ENCODE data around the gene CUBN. TPM values are rescaled to one million over a fixed set of nuclear protein-coding genes. Genes with fewer than 3 reads are reported as not detected.

Gene CUBN
- total RNA-seq, 4 donors from 2014 or later, result 9.2 to 38.9 (median 25.4) TPM

DNA sequence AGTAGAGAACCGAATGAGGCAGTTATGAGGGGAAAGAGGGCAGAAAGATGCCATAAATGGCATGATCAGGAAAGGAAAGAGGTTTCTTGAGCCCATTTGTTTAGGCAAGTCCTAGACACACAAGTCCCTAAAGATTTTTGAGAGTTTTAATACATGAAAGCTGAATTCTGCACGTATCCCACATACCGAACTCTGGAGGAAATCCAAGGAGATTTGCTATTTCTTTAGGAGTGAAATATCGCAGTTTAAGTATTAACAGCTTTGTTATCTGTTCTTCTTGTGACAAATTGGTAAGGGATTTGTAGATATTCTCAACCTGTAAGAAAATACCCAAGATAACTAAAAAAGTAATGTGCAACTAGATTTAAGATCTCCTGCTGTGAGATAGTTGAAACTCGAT lies 23.7 kb upstream of the CUBN start:
- Histone ChIP-seq H3K36me3 (no peaks in the 10 kb centered on the region), H3K27me3 (no peaks in the 10 kb centered on the region), H3K4me1 (peaks cover 0 to 50% (median 0%) of the 10 kb centered on the region in 4 donors), H3K27ac (peak overlapping the region; percentile 41 to 82 (median 68)), H3K9me3 (no peaks in the 10 kb centered on the region), H3K4me3 (no peak overlapping the region)
- TF ChIP-seq, protein P1, sequence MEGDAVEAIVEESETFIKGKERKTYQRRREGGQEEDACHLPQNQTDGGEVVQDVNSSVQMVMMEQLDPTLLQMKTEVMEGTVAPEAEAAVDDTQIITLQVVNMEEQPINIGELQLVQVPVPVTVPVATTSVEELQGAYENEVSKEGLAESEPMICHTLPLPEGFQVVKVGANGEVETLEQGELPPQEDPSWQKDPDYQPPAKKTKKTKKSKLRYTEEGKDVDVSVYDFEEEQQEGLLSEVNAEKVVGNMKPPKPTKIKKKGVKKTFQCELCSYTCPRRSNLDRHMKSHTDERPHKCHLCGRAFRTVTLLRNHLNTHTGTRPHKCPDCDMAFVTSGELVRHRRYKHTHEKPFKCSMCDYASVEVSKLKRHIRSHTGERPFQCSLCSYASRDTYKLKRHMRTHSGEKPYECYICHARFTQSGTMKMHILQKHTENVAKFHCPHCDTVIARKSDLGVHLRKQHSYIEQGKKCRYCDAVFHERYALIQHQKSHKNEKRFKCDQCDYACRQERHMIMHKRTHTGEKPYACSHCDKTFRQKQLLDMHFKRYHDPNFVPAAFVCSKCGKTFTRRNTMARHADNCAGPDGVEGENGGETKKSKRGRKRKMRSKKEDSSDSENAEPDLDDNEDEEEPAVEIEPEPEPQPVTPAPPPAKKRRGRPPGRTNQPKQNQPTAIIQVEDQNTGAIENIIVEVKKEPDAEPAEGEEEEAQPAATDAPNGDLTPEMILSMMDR (IDR thresholded peaks at IDR 0.05), result no peak
- TF ChIP-seq EP300 (IDR thresholded peaks at IDR 0.05) (no peak), POLR2A (IDR thresholded peaks at IDR 0.05) (no peak)
- DNase-seq (ENCODE audit: low spot score in 2 of 2), result no peak
- WGBS, 2 donors, result 41 to 43% methylated on average over 5 of the region's 5 CpGs

GRCh38 chr10:17151716-17152115 lies 22.1 kb upstream of the CUBN start:
- WGBS, 2 donors, result 40 to 43% methylated on average over 1 of the region's 1 CpG

GRCh38 chr10:17147884-17148489 lies 18.4 kb upstream of the CUBN start:
- H3K36me3 ChIP-seq, result no peaks in the 10 kb centered on the region
- peaks cover 0 to 38% (median 0%) of the 10 kb centered on the region in 4 donors for H3K4me1 ChIP-seq
- H3K27me3 ChIP-seq, result no peaks in the 10 kb centered on the region
- TF ChIP-seq, protein P1 (IDR thresholded peaks at IDR 0.05), result no peak
- TF ChIP-seq EP300 (IDR thresholded peaks at IDR 0.05) (peak; percentile 50 to 92), POLR2A (IDR thresholded peaks at IDR 0.05) (peak in 1 of 2 donors; percentile 59)
- 43 to 49% methylated on average over 5 of the region's 5 CpGs for WGBS, 2 donors
- H3K27ac ChIP-seq, result peak overlapping the region; percentile 44 to 86 (median 68)
- H3K4me3 ChIP-seq, result peak overlapping the region in 2 of 4 donors; percentile 1 to 20
- no peaks in the 10 kb centered on the region for H3K9me3 ChIP-seq
- DNase-seq (ENCODE audit: low spot score in 2 of 2), result no peak

More at GRCh38 chr10:17151716-17152115, 22.1 kb upstream of the CUBN start:
- TF ChIP-seq EP300 (IDR thresholded peaks at IDR 0.05) (no peak), POLR2A (IDR thresholded peaks at IDR 0.05) (no peak)
- TF ChIP-seq, protein P1 (IDR thresholded peaks at IDR 0.05), result no peak
- H3K4me3 ChIP-seq, result no peak overlapping the region
- H3K4me1 ChIP-seq, result peaks cover 0 to 49% (median 0%) of the 10 kb centered on the region in 4 donors
- DNase-seq (ENCODE audit: low spot score in 2 of 2), result no peak
- H3K27ac ChIP-seq, result peak overlapping the region; percentile 41 to 82 (median 68)
- no peaks in the 10 kb centered on the region for H3K36me3 ChIP-seq
- H3K9me3 ChIP-seq, result no peaks in the 10 kb centered on the region
- no peaks in the 10 kb centered on the region for H3K27me3 ChIP-seq

- peaks cover 0 to 32% (median 0%) of the 10 kb centered on the region in 4 donors for H3K4me1 ChIP-seq
- 58 to 61% methylated on average over 3 of the region's 3 CpGs for WGBS, 2 donors
- no peak for DNase-seq (ENCODE audit: low spot score in 2 of 2)
- H3K27me3 ChIP-seq, result no peaks in the 10 kb centered on the region
- H3K4me3 ChIP-seq, result no peak overlapping the region
- H3K36me3 ChIP-seq, result no peaks in the 10 kb centered on the region
- TF ChIP-seq POLR2A (IDR thresholded peaks at IDR 0.05) (no peak), EP300 (IDR thresholded peaks at IDR 0.05) (no peak)
- TF ChIP-seq, protein P1 (IDR thresholded peaks at IDR 0.05), result no peak
- H3K9me3 ChIP-seq, result no peaks in the 10 kb centered on the region
- H3K27ac ChIP-seq, result peak overlapping the region in 2 of 4 donors; percentile 78 to 86
Observed at GRCh38 chr10:17146892-17147291, 17.3 kb upstream of the CUBN start.

DNA sequence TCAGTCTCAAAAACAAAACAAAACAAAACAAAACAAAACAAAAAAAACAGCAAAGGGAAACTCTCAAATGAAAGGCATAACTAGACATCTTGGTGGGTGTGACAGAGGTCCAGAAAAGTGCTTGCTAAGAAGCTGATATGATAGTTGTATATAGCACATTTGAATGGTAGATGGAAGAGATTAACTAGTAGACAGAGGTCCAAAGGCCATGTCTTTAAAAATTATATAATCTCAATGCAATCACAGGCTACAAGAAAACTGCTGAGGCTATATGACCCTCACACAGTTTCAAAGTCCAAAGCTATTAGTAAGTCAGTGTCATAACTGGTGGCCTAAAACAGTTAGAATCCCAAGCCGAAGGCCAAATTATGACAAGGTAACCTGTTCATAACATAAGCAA lies 15.6 kb upstream of the CUBN start:
- no peaks in the 10 kb centered on the region for H3K36me3 ChIP-seq
- no peak overlapping the region for H3K27ac ChIP-seq
- TF ChIP-seq EP300 (IDR thresholded peaks at IDR 0.05) (no peak), POLR2A (IDR thresholded peaks at IDR 0.05) (no peak)
- TF ChIP-seq, protein P1 (IDR thresholded peaks at IDR 0.05), result no peak
- WGBS, 2 donors, result 90 to 93% methylated on average over 1 of the region's 1 CpG
- no peak for DNase-seq (ENCODE audit: low spot score in 2 of 2)
- H3K9me3 ChIP-seq, result no peaks in the 10 kb centered on the region
- no peaks in the 10 kb centered on the region for H3K27me3 ChIP-seq
- H3K4me1 ChIP-seq, result peaks cover 0 to 20% (median 0%) of the 10 kb centered on the region in 4 donors
- no peak overlapping the region for H3K4me3 ChIP-seq

Data from tibial nerve (tissue), 4 donors.